Tibial nerve (tissue), 4 donors: ENCODE results near the gene FAM78B. TPM values are rescaled to one million over a fixed set of nuclear protein-coding genes. Genes with fewer than 3 reads are reported as not detected.

Experiments used
- DNase-seq, 2 donors: peaks; one replicate each; pipeline ENCODE4 v3.0.0-alpha.2; 2019; ENCODE audit warnings: low spot score in 2 of 2
- H3K27ac ChIP-seq, 4 donors: fragments of 200-600 bp; sonication (generic) in 3 of 4; one replicate each; pipeline ENCODE4 v1.5.1; 2017 to 2019; ENCODE audit warnings: mild to moderate bottlenecking in 1 of 4
- H3K27me3 ChIP-seq, 2 donors: fragments of 200-600 bp; sonication (generic) in 1 of 2; one replicate each; pipeline versions ENCODE4 v1.5.1 to v1.6.0; 2017 to 2019
- H3K36me3 ChIP-seq, 3 donors: fragments of 200-600 bp; sonication (generic); one replicate each; pipeline ENCODE4 v1.5.1; 2018 to 2019
- H3K4me1 ChIP-seq, 4 donors: fragments of 200-600 bp; sonication (generic) in 3 of 4; one replicate each; pipeline ENCODE4 v1.5.1; 2017 to 2019
- H3K4me3 ChIP-seq, 4 donors: fragments of 200-600 bp; sonication (generic) in 3 of 4; one replicate each; pipeline ENCODE4 v1.5.1; 2017 to 2019; ENCODE audit warnings: mild to moderate bottlenecking in 1 of 4, moderate library complexity in 1 of 4
- H3K9me3 ChIP-seq, 4 donors: fragments of 200-600 bp; sonication (generic) in 3 of 4; one replicate each; pipeline ENCODE4 v1.5.1; 2017 to 2019
- EP300 ChIP-seq, 2 donors: sonication (generic); formaldehyde crosslinking; IDR thresholded peaks; one replicate each; pipeline ENCODE4 v1.6.1; 2017; ENCODE audit warnings: antibody characterized with exemption in 2 of 2, mild to moderate bottlenecking in 1 of 2
- POLR2A ChIP-seq, 2 donors: fragments of 450-650 bp; IDR thresholded peaks; one replicate each; pipeline ENCODE4 v1.6.1; 2017; ENCODE audit warnings: antibody characterized with exemption in 2 of 2, mild to moderate bottlenecking in 2 of 2, moderate library complexity in 2 of 2
- WGBS, 2 donors: methylation state at CpG; one replicate each; pipeline ENCODE4 v1.1.5; 2018; 5-methylcytosine and 5-hydroxymethylcytosine counted together
- total RNA-seq, 4 donors: library from RNA; depleted of rRNA; stranded (reverse); fragments of >200 nt; gene quantifications; one replicate each; pipeline ENCODE4 v1.1.0, GENCODE V29; 2016
- TF ChIP-seq, protein P1 (sequence below), 5 experiments: fragments of 200-600 bp in 3 of 5; fragments of 450-650 bp in 2 of 5; sonication (generic) in 3 of 5; IDR thresholded peaks; one replicate each; pipeline ENCODE4 v1.5.1; 2016 to 2019; ENCODE audit warnings: antibody characterized with exemption in 5 of 5, mild to moderate bottlenecking in 3 of 5, moderate library complexity in 2 of 5

FAM78B gene
- total RNA-seq, 4 donors from 2014 or later = 2.0 to 6.3 (median 3.5) TPM

GRCh38 chr1:166119471-166119965, 47.3 kb downstream of the FAM78B start:
- Histone ChIP-seq H3K36me3 (peaks cover 0 to 5% (median 0%) of the 10 kb centered on the region in 3 donors), H3K4me1 (no peaks in the 10 kb centered on the region), H3K4me3 (no peak overlapping the region), H3K27ac (no peak overlapping the region), H3K9me3 (no peaks in the 10 kb centered on the region), H3K27me3 (no peaks in the 10 kb centered on the region)
- 34 to 48% methylated on average over 11 of the region's 11 CpGs for WGBS, 2 donors
- no peak for TF ChIP-seq EP300 (IDR thresholded peaks at IDR 0.05)
- TF ChIP-seq POLR2A (IDR thresholded peaks at IDR 0.05) = no peak
- TF ChIP-seq, protein P1, sequence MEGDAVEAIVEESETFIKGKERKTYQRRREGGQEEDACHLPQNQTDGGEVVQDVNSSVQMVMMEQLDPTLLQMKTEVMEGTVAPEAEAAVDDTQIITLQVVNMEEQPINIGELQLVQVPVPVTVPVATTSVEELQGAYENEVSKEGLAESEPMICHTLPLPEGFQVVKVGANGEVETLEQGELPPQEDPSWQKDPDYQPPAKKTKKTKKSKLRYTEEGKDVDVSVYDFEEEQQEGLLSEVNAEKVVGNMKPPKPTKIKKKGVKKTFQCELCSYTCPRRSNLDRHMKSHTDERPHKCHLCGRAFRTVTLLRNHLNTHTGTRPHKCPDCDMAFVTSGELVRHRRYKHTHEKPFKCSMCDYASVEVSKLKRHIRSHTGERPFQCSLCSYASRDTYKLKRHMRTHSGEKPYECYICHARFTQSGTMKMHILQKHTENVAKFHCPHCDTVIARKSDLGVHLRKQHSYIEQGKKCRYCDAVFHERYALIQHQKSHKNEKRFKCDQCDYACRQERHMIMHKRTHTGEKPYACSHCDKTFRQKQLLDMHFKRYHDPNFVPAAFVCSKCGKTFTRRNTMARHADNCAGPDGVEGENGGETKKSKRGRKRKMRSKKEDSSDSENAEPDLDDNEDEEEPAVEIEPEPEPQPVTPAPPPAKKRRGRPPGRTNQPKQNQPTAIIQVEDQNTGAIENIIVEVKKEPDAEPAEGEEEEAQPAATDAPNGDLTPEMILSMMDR (IDR thresholded peaks at IDR 0.05) = no peak
- no peak for DNase-seq

- Histone ChIP-seq H3K27ac (no peak overlapping the region), H3K4me3 (no peak overlapping the region), H3K27me3 (no peaks in the 10 kb centered on the region), H3K9me3 (no peaks in the 10 kb centered on the region), H3K36me3 (peaks cover 0 to 5% (median 0%) of the 10 kb centered on the region in 3 donors), H3K4me1 (no peaks in the 10 kb centered on the region)
- no peak for DNase-seq
- 88 to 89% methylated on average over 5 of the region's 5 CpGs for WGBS, 2 donors
- no peak for TF ChIP-seq POLR2A (IDR thresholded peaks at IDR 0.05)
- no peak for TF ChIP-seq EP300 (IDR thresholded peaks at IDR 0.05)
- TF ChIP-seq, protein P1 (IDR thresholded peaks at IDR 0.05) = no peak
Observed at GRCh38 chr1:166117776-166118175, 49.0 kb downstream of the FAM78B start.

- Histone ChIP-seq H3K9me3 (no peaks in the 10 kb centered on the region), H3K27ac (no peak overlapping the region), H3K4me1 (no peaks in the 10 kb centered on the region), H3K4me3 (no peak overlapping the region), H3K36me3 (peaks cover 0 to 5% (median 0%) of the 10 kb centered on the region in 3 donors), H3K27me3 (no peaks in the 10 kb centered on the region)
- 100% methylated on average over 1 of the region's 1 CpG for WGBS, 2 donors
- no peak for DNase-seq
- no peak for TF ChIP-seq EP300 (IDR thresholded peaks at IDR 0.05)
- TF ChIP-seq, protein P1 (IDR thresholded peaks at IDR 0.05) = no peak
- TF ChIP-seq POLR2A (IDR thresholded peaks at IDR 0.05) = no peak
Observed at GRCh38 chr1:166116026-166116425, 50.8 kb downstream of the FAM78B start.

GRCh38 chr1:166114419-166114818, 52.4 kb downstream of the FAM78B start:
- no peaks in the 10 kb centered on the region for H3K9me3 ChIP-seq
- no peak overlapping the region for H3K27ac ChIP-seq
- H3K27me3 ChIP-seq = no peaks in the 10 kb centered on the region
- 60 to 68% methylated on average over 1 of the region's 1 CpG for WGBS, 2 donors
- DNase-seq = no peak
- no peaks in the 10 kb centered on the region for H3K4me1 ChIP-seq
- no peak overlapping the region for H3K4me3 ChIP-seq
- TF ChIP-seq, protein P1 (IDR thresholded peaks at IDR 0.05) = no peak
- TF ChIP-seq POLR2A (IDR thresholded peaks at IDR 0.05) (no peak), EP300 (IDR thresholded peaks at IDR 0.05) (no peak)
- H3K36me3 ChIP-seq = peaks cover 0 to 5% (median 0%) of the 10 kb centered on the region in 3 donors

- Histone ChIP-seq H3K27ac (no peak overlapping the region), H3K27me3 (no peaks in the 10 kb centered on the region), H3K9me3 (no peaks in the 10 kb centered on the region), H3K4me1 (no peaks in the 10 kb centered on the region), H3K4me3 (no peak overlapping the region), H3K36me3 (peaks cover 0 to 5% (median 0%) of the 10 kb centered on the region in 3 donors)
- TF ChIP-seq EP300 (IDR thresholded peaks at IDR 0.05) = no peak
- WGBS, 2 donors = 86 to 100% methylated on average over 1 of the region's 1 CpG
- no peak for DNase-seq
Observed at GRCh38 chr1:166113630-166114029, 53.2 kb downstream of the FAM78B start.

DNA sequence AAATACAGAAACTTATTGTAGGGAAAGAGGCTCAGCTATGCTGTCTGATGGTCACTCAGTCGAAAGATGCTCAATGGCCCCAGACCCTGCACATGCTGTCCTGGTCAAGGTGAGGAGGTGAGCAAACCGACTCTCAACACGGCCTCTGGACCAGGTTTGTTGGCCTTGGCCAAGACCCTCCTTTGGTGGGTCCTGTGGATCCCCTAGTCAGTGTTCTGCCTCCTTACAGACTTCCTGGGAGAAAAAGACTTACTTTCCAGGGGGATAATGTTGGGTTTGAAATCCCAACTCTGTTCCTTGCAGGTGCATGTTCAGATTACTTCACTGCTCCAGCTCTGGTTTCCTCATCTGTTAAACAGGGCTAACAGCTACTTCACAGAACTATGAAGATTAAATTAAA, 53.8 kb downstream of the FAM78B start:
- no peaks in the 10 kb centered on the region for H3K4me1 ChIP-seq
- no peak for DNase-seq
- H3K9me3 ChIP-seq = no peaks in the 10 kb centered on the region
- no peak overlapping the region for H3K27ac ChIP-seq
- no peak overlapping the region for H3K4me3 ChIP-seq
- 89 to 91% methylated on average over 3 of the region's 3 CpGs for WGBS, 2 donors
- no peak for TF ChIP-seq POLR2A (IDR thresholded peaks at IDR 0.05)
- TF ChIP-seq, protein P1 (IDR thresholded peaks at IDR 0.05) = no peak
- TF ChIP-seq EP300 (IDR thresholded peaks at IDR 0.05) = no peak
- no peaks in the 10 kb centered on the region for H3K27me3 ChIP-seq
- peaks cover 0 to 5% (median 0%) of the 10 kb centered on the region in 3 donors for H3K36me3 ChIP-seq
